SJSA1 (cell line): Measurements from ENCODE around the gene PRDM16. TPM values are rescaled to one million over a fixed set of nuclear protein-coding genes. Genes with fewer than 3 reads are reported as not detected.

Experiments
- DNase-seq, 2 experiments: peaks; one replicate each; pipeline ENCODE4 v3.0.0-alpha.2; 2015 to 2020; ENCODE audit warnings: low spot score in 2 of 2, low read depth in 1 of 2
- H3K27ac ChIP-seq: fragments of 250-450 bp; sonication (Bioruptor Pico); 2 replicates; pipeline ENCODE4 v1.5.1; 2020; ENCODE audit warnings: mild to moderate bottlenecking, moderate library complexity
- H3K27me3 ChIP-seq: fragments of 250-450 bp; sonication (Bioruptor Pico); replicated peaks from 2 replicates; pipeline ENCODE4 v1.5.1; 2020; ENCODE audit warnings: mild to moderate bottlenecking, moderate library complexity
- H3K36me3 ChIP-seq: fragments of 250-450 bp; sonication (Bioruptor Pico); 2 replicates; pipeline ENCODE4 v1.5.1; 2020; ENCODE audit warnings: mild to moderate bottlenecking
- H3K4me1 ChIP-seq: fragments of 250-450 bp; sonication (Bioruptor Pico); replicated peaks from 2 replicates; pipeline ENCODE4 v1.6.1; 2021; ENCODE audit warnings: mild to moderate bottlenecking
- H3K4me3 ChIP-seq: fragments of 250-450 bp; sonication (Bioruptor Pico); 2 replicates; pipeline ENCODE4 v1.5.1; 2020; ENCODE audit warnings: mild to moderate bottlenecking
- H3K9me3 ChIP-seq: fragments of 250-450 bp; sonication (Bioruptor Pico); replicated peaks from 2 replicates; pipeline ENCODE4 v1.5.1; 2020; ENCODE audit warnings: mild to moderate bottlenecking
- total RNA-seq: library from RNA; depleted of rRNA; stranded (reverse); fragments of >200 nt; shearing (Covaris generic); gene quantifications from 2 replicates; pipeline ENCODE4 v1.2.3, GENCODE V29; 2014

The PRDM16 gene
- total RNA-seq, 1 experiment from 2014 or later: 0.05 TPM

DNA sequence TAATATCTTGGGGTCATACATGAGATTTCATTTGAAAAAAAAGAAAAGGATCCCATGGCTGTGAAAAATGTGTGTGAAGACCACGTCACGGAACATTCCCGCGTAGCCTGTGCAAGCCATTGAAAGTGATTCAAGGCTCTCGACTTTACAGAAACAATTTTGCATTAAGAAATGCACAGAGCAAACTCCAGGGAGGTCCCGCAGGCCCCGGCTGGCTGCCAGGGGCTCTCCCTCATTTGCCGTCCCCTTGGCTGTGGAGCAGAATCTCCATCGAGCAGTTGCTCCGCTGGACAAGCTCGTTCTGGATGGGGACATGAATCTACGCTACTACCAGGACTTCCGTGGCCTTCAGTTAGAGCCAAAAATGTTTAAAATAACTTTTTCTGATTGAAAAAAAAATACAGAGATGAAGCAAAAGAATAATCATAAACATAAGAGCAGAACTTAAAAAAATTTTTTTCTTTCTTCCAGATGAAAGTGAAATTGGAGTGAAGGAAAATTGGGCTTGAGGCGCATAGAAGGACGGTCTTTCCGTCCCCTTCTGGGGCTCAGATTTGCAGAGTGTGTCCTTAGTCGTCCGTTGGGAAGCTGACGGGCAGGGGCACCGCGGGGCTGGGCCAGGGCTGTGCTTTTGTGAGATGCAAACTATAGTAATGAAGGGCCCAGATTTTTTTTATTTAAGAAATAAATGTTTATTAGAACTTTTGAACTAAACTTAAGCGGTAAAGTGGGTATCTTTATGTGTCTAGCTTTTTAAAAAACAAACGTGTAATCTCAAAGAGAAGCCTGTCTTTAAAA lies 317.4 kb downstream of the PRDM16 start:
- H3K9me3 ChIP-seq: no peaks in the 10 kb centered on the region
- no peaks in the 10 kb centered on the region for H3K4me1 ChIP-seq
- H3K27ac ChIP-seq: no peak overlapping the region
- no peaks in the 10 kb centered on the region for H3K36me3 ChIP-seq
- no peak for DNase-seq
- no peak overlapping the region for H3K4me3 ChIP-seq
- H3K27me3 ChIP-seq: no peaks in the 10 kb centered on the region

DNA sequence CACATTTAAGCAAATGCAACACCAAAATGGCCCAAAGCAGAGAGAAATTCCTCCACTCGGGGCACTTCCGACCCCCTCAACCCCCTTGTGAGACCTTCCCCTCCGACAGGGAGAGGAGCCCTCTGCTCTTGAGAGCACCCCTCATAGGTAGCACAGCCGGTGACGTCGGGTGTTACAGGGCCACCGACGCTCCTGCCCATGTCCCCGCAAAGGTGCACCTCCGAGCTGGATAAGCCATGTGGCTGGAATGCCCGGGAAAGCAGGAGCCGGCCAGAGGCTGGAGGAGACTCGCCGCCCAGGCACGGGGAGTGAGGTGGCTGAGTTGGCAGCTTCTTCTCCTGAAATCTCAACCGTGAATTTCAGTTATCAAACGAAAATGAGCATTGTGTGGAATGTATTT lies 318.4 kb downstream of the PRDM16 start:
- peaks cover 7% of the 10 kb centered on the region for H3K27me3 ChIP-seq
- H3K4me3 ChIP-seq: no peak overlapping the region
- H3K4me1 ChIP-seq: no peaks in the 10 kb centered on the region
- no peaks in the 10 kb centered on the region for H3K36me3 ChIP-seq
- no peaks in the 10 kb centered on the region for H3K9me3 ChIP-seq
- no peak overlapping the region for H3K27ac ChIP-seq
- DNase-seq: no peak

DNA sequence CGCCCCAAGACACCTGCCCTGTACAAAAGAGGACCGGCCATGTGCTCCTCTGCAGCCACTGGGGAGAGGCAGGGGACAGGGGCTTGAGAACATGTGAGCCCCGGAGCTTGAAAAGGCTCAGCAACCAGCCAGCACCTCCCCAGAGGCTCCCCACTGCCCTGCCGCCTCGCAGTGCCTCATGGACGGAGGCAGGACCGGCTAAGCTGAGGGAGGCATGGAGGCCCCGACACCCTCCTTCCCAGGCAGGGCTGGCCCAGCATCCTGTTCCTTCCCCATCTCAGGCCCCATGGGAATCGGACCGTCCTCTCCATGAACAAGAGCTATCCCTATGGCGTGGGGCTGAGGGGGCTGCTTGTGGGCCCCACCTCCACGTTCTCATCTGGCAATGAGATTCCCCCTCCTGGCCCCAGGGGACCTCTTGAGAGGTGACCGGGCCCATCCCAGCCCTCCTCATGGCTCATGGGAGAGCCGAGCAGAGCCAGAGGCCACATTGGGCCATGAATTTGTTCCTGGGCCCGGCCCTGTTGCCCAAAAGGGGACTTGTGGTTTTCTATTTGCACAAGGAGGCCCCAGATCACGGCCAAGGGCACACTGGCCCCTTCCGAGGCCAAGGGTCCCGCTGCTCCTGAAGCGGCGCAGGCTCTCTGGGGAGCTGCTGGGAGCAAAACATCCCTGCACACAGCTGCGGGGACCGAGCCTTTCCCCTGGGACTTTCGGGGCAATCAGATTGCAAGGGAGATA lies 320.3 kb downstream of the PRDM16 start:
- no peak overlapping the region for H3K27ac ChIP-seq
- peaks cover 22% of the 10 kb centered on the region for H3K27me3 ChIP-seq
- DNase-seq: no peak
- H3K4me3 ChIP-seq: no peak overlapping the region
- no peaks in the 10 kb centered on the region for H3K4me1 ChIP-seq
- no peaks in the 10 kb centered on the region for H3K36me3 ChIP-seq
- no peaks in the 10 kb centered on the region for H3K9me3 ChIP-seq

DNA sequence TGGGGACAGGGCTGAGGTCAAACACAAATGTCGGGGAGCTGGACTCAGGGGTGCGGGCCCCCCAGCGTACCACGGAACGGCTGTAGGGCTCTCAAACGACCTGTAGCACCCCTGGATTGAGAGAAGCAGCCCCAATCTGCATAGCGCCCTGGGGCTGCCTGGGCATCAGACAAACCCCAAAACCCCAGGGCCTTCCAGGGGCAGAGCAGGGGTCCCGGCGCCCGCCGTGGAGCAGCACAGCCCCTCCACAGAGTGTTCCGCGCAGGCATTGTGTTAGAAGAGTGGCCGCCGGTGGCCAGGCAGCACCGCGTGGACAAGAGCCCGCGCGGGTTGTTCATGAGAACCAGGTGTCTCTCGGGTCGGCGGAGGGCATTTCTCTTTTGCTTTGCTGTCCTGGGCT lies 321.3 kb downstream of the PRDM16 start:
- peaks cover 22% of the 10 kb centered on the region for H3K27me3 ChIP-seq
- no peak for DNase-seq
- no peaks in the 10 kb centered on the region for H3K4me1 ChIP-seq
- no peak overlapping the region for H3K27ac ChIP-seq
- no peaks in the 10 kb centered on the region for H3K36me3 ChIP-seq
- H3K9me3 ChIP-seq: no peaks in the 10 kb centered on the region
- H3K4me3 ChIP-seq: no peak overlapping the region

DNA sequence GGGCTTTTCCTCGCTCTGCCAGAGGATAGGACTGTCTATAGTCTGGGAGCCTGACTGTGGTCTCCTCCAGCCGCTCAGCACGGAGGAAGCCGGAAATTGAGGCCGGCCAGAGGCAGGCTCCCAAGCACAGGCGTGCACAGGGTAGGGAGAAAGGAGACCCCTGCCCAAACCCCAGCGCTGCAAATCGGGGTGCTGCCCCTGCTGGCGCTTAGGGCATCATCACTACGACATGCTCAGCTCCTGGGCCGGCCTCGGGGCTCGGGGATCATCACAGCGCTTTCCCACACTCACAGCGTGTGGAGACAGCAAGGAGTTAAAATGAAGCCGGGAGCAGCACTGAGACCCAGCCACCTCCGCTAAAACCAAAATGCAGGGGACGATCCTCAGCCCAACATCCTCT lies 322.7 kb downstream of the PRDM16 start:
- no peak for DNase-seq
- H3K27me3 ChIP-seq: peaks cover 22% of the 10 kb centered on the region

DNA sequence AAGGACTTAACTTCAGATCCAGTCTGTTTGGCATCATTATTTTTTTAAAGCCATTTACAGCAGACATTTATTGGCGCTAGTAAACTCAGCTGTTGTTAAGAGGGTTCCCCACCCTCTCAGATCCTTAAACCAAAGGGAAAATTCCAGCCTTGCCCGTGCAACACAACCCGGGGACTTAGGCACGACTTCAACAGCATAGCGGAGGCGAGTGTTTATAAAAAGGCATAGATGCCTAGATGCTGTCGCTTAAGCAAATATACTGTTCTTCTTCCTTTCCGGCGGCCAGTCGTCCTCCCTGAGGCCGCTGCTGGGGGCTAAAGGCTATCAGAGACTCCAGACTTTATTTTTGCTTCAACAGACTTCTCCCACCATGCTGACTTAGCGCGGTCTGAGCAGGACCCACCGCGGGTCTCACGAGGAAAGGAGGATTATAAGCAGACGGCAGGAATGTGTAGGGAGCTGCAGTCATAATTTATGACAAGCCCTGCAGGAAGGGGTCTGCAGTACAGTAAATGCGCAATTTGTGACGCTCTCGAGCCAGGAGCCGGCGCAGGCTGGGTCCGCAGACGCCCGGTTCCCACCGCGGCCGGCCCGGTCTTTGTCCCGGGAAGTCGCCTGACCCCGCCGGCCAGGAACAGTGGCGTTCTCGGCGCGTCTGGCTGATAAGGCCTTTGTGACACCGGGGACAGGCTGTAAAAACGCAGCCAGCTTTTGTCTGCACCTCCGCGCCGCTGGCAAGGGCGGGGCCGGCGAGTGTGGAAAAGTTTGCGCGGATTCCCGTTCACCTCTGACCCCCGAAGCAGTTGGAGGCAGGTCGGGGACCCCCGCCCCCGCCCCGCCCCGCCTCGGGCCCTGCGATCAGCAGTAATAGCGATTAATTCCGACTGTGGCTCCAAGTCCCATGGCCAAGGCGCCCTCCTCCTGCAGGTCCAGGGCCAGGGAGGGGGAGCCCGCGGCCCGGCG lies 324.3 kb downstream of the PRDM16 start:
- no peaks in the 10 kb centered on the region for H3K4me1 ChIP-seq
- H3K27ac ChIP-seq: no peak overlapping the region
- H3K9me3 ChIP-seq: no peaks in the 10 kb centered on the region
- H3K4me3 ChIP-seq: no peak overlapping the region
- H3K36me3 ChIP-seq: no peaks in the 10 kb centered on the region
- H3K27me3 ChIP-seq: peaks cover 22% of the 10 kb centered on the region
- no peak for DNase-seq

More for the DNA sequence above, 322.7 kb downstream of the PRDM16 start:
- H3K27ac ChIP-seq: no peak overlapping the region
- no peaks in the 10 kb centered on the region for H3K36me3 ChIP-seq
- H3K9me3 ChIP-seq: no peaks in the 10 kb centered on the region
- no peak overlapping the region for H3K4me3 ChIP-seq
- H3K4me1 ChIP-seq: no peaks in the 10 kb centered on the region

DNA sequence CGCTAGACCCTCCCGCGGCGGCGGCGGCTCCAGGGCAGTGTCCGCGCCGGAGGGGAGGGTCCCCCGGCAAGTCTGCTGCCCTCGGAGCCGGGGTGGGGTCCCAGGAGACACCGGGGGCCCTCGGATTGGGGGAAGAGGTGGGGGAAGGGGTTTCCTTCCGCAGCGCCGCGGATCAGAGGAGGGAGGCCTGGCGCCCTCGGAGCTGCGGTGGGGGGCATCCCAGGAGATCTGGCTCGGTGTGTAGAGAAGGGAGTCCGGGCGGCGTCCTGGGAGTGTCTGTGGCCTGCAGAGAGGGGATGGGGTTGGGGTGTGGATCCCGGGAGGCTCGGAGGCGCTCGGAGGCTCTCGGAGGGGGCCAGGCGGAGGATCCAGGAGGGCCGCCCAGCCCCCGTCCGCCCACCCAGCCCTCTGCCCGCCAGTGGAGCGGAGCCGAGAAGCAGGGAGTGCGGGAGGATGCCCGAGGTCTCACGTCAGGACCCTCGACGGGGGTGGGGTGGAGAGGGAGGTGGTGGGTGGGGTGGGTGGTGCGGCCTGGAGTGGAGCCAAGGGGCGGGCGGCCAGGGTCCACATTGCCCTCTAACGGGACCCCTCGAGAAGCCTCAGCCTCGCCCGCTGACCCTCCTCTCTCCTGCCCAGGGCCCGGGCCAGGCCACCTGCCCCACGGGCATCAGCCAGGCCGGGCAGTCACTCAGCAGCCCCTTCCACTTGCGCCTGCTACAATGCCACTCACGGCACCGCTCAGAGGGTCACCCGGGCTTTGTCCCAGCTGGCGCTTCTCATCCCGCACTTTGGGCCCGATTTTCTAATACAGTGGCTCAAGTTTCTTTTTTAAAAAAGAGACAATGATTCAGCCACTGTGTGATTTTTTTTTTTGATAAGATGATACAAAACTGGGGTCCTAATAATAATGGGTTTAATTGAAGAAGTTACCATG lies 325.3 kb downstream of the PRDM16 start:
- Histone ChIP-seq H3K27me3 (peaks cover 22% of the 10 kb centered on the region), H3K36me3 (no peaks in the 10 kb centered on the region), H3K27ac (no peak overlapping the region), H3K4me3 (no peak overlapping the region), H3K9me3 (no peaks in the 10 kb centered on the region), H3K4me1 (no peaks in the 10 kb centered on the region)
- DNase-seq: no peak

DNA sequence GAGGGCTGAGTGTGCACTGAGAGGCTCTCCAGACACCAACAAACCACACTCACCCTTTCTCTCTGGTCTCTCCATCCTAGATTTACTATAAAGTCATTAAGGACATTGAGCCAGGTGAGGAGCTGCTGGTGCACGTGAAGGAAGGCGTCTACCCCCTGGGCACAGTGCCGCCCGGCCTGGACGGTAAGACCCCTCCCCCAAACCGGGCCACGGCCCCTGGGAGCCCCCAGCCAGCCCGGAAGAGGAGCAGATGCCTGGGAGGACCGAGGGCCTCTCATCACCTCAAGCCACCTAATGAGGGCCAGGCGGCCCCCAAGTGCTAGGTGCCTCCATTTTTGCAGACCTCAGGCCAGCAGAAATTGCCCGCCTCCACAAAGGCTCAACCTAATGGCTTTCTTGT lies 327.4 kb downstream of the PRDM16 start:
- peaks cover 22% of the 10 kb centered on the region for H3K27me3 ChIP-seq

DNA sequence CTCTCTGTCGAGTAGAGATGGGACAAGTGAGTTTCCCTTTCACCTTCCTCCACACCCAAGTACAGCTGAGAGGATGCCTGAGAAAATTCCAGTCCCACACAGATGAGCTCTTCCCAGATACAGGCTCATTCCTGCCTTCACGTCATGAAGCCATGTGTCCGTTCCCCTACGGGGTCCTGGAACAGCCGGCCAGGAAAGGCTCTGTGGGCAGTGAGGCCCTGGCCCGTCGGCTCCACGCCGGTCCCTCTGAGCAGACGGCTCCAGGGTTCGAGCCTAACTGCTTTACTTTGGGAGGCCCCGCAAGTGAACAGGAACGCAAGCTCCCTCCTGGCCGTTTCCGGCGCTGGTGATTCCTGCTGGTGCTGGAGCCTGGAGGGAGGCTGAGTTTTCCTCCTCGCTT lies 328.3 kb downstream of the PRDM16 start:
- H3K27me3 ChIP-seq: peaks cover 15% of the 10 kb centered on the region
- H3K36me3 ChIP-seq: no peaks in the 10 kb centered on the region
- no peak for DNase-seq
- no peaks in the 10 kb centered on the region for H3K4me1 ChIP-seq
- no peaks in the 10 kb centered on the region for H3K9me3 ChIP-seq
- H3K27ac ChIP-seq: no peak overlapping the region
- no peak overlapping the region for H3K4me3 ChIP-seq

More for the DNA sequence above, 327.4 kb downstream of the PRDM16 start:
- no peak for DNase-seq
- Histone ChIP-seq H3K4me3 (no peak overlapping the region), H3K4me1 (no peaks in the 10 kb centered on the region), H3K27ac (no peak overlapping the region), H3K36me3 (no peaks in the 10 kb centered on the region), H3K9me3 (no peaks in the 10 kb centered on the region)

DNA sequence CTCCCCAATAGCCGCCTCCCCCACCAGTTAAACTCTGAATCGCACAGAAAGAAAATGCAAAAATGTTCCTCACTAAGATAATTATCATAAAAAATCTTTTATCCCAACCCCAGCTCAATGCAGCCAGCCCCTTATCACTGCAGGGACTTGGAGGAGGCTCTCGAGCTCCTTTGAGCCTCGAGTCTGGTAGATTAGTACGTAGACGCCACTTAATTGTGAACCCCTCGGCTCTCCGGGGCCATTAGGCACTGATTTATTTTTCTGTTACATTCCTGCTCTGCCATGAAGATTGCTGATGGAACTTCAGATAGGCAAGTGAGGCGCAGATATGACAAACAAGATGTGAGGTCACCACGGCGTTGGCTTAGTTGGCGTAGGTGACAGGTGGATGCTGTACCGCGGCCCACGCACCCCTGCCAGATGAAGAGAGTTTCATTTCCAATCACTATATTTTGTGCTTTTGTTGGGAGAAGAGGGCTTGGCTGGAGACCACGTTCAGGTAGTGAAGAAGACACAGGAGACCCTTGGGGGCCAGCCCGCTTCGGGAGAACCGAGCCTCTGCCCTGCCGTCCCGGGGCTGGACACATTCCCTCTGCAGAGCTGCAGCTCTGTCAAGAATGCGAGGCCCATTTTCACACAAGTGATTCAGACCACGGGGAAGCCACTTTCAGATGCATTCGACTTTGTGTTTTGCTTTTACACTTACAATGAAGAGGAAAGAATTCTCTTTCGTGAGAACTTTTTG lies 329.6 kb downstream of the PRDM16 start:
- H3K36me3 ChIP-seq: no peaks in the 10 kb centered on the region
- no peak for DNase-seq
- peaks cover 3% of the 10 kb centered on the region; the same call in 1 of the 2 replicates for H3K27me3 ChIP-seq
- H3K9me3 ChIP-seq: no peaks in the 10 kb centered on the region
- H3K4me1 ChIP-seq: no peaks in the 10 kb centered on the region
- no peak overlapping the region for H3K27ac ChIP-seq
- no peak overlapping the region for H3K4me3 ChIP-seq

DNA sequence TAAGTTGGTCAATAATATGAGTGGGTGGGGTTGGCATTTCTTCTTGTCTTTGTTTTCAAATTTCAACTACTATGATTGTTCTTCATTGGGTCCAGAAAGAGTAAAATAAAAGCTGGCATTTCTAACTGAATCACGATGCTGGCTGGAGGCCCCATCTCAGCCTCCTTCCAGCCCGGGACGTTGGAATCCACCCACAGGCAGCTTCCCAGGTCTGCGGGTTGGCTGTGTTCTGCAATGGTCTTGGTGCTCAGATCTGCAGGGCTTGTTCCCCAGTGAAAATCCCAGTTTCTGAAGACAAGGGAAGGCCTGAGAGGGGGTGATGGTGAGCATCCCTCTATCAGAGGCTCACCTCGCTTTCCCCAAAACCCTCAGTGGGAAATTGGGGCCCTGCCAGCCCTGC lies 330.7 kb downstream of the PRDM16 start:
- no peak for DNase-seq
- Histone ChIP-seq H3K27ac (no peak overlapping the region), H3K36me3 (no peaks in the 10 kb centered on the region), H3K27me3 (no peaks in the 10 kb centered on the region), H3K4me3 (no peak overlapping the region), H3K4me1 (no peaks in the 10 kb centered on the region), H3K9me3 (no peaks in the 10 kb centered on the region)

DNA sequence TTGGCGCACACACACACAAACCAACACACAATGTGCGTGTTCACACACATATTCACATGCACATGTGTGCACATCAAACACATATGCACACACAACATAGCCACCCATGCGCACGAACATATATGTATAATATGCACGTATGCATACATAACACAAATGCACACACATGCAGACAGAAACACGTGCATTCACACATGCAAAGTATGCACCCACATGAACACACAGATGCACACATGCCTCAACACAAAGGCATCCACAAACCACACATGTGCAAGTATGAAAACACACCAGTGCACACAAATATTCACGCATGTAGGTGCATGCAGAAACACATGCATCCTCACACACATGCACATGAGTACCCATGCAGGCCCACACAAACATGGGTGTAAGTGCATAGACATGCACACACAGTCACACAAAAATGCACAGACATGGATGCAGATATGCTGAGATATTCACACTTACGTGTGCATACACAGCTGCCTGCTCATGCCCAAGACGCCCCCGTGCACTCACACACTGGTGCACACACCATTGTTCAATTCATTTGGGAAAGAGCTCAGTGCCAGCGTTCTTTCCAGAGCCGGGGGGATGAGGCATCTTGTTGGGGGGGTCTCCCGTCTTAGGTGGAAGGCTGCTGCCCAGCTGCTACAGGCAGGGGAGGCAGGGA lies 332.7 kb downstream of the PRDM16 start:
- Histone ChIP-seq H3K36me3 (no peaks in the 10 kb centered on the region), H3K27ac (no peak overlapping the region), H3K9me3 (no peaks in the 10 kb centered on the region), H3K27me3 (no peaks in the 10 kb centered on the region), H3K4me3 (no peak overlapping the region), H3K4me1 (no peaks in the 10 kb centered on the region)
- DNase-seq: no peak
